HG03280 (cell line): Measurements from ENCODE around the gene DHX16.

Experiments used
- ATAC-seq: cut with Tn5 transposase; IDR thresholded peaks from one replicate; pipeline ENCODE4 v1.9.1; 2021; ENCODE audit warnings: mild to moderate bottlenecking, moderate library complexity; ENCODE audit not compliant: unreplicated experiment

Gene DHX16

GRCh38 chr6:30610065-30610464, 62.7 kb downstream of the DHX16 start:
- no peak for ATAC-seq

DNA sequence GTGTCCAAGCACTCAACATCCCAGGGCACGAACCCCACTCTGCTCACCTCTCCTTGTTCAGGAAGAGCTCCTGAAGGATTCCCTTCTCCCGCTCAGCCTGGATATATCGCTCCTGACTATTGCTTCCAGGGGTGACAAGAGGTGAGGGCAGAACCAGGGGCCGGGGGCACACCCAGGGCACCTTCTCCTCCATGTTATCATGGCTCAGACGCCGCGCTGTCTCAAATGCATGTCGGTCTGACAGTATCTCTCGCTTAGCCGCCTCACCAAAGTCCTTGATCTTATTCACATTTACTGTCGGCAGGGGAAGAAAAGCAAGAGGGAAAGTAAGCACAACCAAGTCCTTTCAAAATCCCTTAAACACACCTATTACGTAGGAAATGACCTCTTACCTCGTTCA, 68.8 kb downstream of the DHX16 start:
- no peak for ATAC-seq
